ENCODE measurements around the gene XRN1.

GRCh38 chr3:142315083-142315482 lies 132.8 kb downstream of the XRN1 start:
- TF ChIP-seq POLR2A (IDR thresholded peaks at IDR 0.05) (no peak), CTCF (IDR thresholded peaks at IDR 0.05 in 8 of 11, conservative IDR thresholded peaks at IDR 0.05 in 3 of 11) (no peak)

All from spleen (tissue), 7 donors.